Spleen (tissue), 11 donors: Measurements from ENCODE around the gene SFT2D1. TPM values are rescaled to one million over a fixed set of nuclear protein-coding genes. Genes with fewer than 3 reads are reported as not detected.
"Not testable (repeated sequence)": the region's sequence is repeated elsewhere in the genome, so short reads cannot be mapped to it uniquely, and the experiment has no call there.

Experiments used
- DNase-seq: peaks from one replicate; pipeline ENCODE4 v3.0.0-alpha.2; 2020
- H3K27ac ChIP-seq, 8 donors: fragments of 200-600 bp; sonication (generic) in 7 of 8; 1 replicate in 4 of 8; 2 replicates in 4 of 8; pipeline versions ENCODE4 v1.5.0 to v1.8.0; 2016 to 2021; ENCODE audit warnings: inconsistent platforms in 4 of 8, mild to moderate bottlenecking in 4 of 8, moderate library complexity in 1 of 8
- H3K27me3 ChIP-seq, 7 donors: fragments of 200-600 bp; sonication (generic) in 6 of 7; replicated peaks in 1 of 7; 1 replicate in 4 of 7; 2 replicates in 3 of 7; pipeline versions ENCODE4 v1.5.0 to v1.8.0; 2016 to 2021; ENCODE audit warnings: inconsistent platforms in 3 of 7, mild to moderate bottlenecking in 1 of 7
- H3K36me3 ChIP-seq, 6 donors: fragments of 200-600 bp; sonication (generic) in 5 of 6; 1 replicate in 4 of 6; 2 replicates in 2 of 6; pipeline versions ENCODE4 v1.5.0 to v1.8.0; 2016 to 2021; ENCODE audit warnings: inconsistent platforms in 2 of 6
- H3K4me1 ChIP-seq, 6 donors: fragments of 200-600 bp; sonication (generic) in 5 of 6; 1 replicate in 3 of 6; 2 replicates in 3 of 6; pipeline versions ENCODE4 v1.5.0 to v1.8.0; 2016 to 2021; ENCODE audit warnings: inconsistent platforms in 3 of 6
- H3K4me3 ChIP-seq, 8 donors: fragments of 200-600 bp; sonication (generic) in 7 of 8; 1 replicate in 4 of 8; 2 replicates in 4 of 8; pipeline versions ENCODE4 v1.5.0 to v1.8.0; 2016 to 2021; ENCODE audit warnings: inconsistent platforms in 4 of 8, mild to moderate bottlenecking in 4 of 8, moderate library complexity in 2 of 8
- H3K9me3 ChIP-seq, 8 donors: fragments of 200-600 bp; sonication (generic) in 7 of 8; 1 replicate in 4 of 8; 2 replicates in 4 of 8; pipeline versions ENCODE4 v1.5.0 to v1.8.0; 2016 to 2021; ENCODE audit warnings: inconsistent platforms in 4 of 8
- CTCF ChIP-seq, 11 experiments: fragments of 200-600 bp in 7 of 11; fragments of 450-650 bp in 4 of 11; sonication (generic) in 4 of 11; IDR thresholded peaks in 8 of 11; conservative IDR thresholded peaks in 3 of 11; 1 replicate in 7 of 11; 2 replicates in 4 of 11; pipeline versions ENCODE4 v1.4.0 to v1.8.0; 2016 to 2021; ENCODE audit warnings: antibody characterized with exemption in 11 of 11, inconsistent platforms in 4 of 11, mild to moderate bottlenecking in 1 of 11
- POLR2A ChIP-seq, 3 donors: fragments of 450-650 bp; IDR thresholded peaks; one replicate each; pipeline ENCODE4 v1.5.1; 2017; ENCODE audit warnings: antibody characterized with exemption in 3 of 3, mild to moderate bottlenecking in 1 of 3
- POLR2AphosphoS5 ChIP-seq, 3 donors: sonication (generic); formaldehyde crosslinking; IDR thresholded peaks; one replicate each; pipeline ENCODE4 v1.5.1; 2017; ENCODE audit warnings: antibody characterized with exemption in 3 of 3
- WGBS, 5 donors: extraction: QIAGEN DNeasy Blood & Tissue Kit in 3 of 5; methylation state at CpG; one replicate each; pipeline versions ENCODE4 v1.1.5 to v1.1.7; 2013 to 2018; 5-methylcytosine and 5-hydroxymethylcytosine counted together
- intact Hi-C: fragments of 100-400 bp; cut with DNase I; formaldehyde crosslinking; loops from one replicate; pipeline ENCODE4 v1.15.0; 2023; ENCODE audit warnings: low total_unique reads
- polyA plus RNA-seq, 3 donors: library from polyadenylated mRNA; stranded (reverse); fragments of 200-250 nt; gene quantifications; one replicate each; pipeline ENCODE4 v1.2.1, GENCODE V29; 2013
- total RNA-seq, 7 donors: library from RNA; depleted of rRNA in 3 of 7; stranded (reverse); fragments of >200 nt in 3 of 7; fragmentation: NEBNext Ultra II Directional in 4 of 7; extraction: Animal tissue kit (Norgen Biotek cat#: 25700) in 4 of 7; gene quantifications; one replicate each; pipeline versions ENCODE4 v1.1.0 to v1.2.1, GENCODE V29; 2016 to 2021
- donor health status: healthy with polysubstance abuse.
- donor health status: DM: no; HTN: no; CAD: no; lungs with moderate emphysema.
- donor health status: DM: no; HTN: no; CAD: no.
- donor health status: Bipolar disorder and iron deficiency.
- donor health status: healthy.
- donor health status: DM: no; HTN: no; CAD: no.
- donor health status: DM: yes; HTN: yes; CAD: no.

SFT2D1 gene
- total and polyA plus RNA-seq, 10 donors: 46.0 to 71.0 (median 55.5) TPM

DNA sequence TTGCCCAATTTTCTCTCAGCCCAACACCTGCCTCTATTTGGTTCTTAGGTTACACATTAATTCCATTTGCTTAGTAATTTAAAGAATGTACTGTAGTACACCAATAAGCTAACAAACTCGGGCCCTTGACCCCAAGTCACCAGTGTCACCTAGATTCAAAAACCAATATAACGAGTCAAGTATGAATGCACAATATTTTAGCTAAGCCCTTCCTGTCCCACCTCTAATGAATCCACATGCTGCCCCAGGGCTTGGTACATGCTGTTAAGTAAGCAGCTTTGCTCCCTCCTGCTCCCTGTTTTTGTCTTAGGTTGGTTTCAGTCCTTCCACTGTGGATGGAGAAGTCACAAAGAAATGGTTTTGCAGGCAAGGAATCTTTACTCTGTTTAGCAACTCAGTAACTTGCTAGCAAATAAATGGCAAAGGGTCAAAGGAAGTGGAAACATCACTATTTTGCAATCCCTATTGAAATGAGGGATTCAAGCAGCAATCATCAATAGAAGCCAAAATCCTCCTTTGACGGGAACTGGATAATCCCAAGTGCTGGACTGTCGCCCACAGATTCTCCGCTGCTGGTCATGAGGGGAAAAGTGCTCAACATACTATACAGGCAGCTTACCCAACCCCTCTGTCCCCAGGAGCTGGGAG lies 45.4 kb upstream of the SFT2D1 start:
- H3K4me3 ChIP-seq: no peak overlapping the region
- no peak for TF ChIP-seq CTCF (IDR thresholded peaks at IDR 0.05 in 8 of 11, conservative IDR thresholded peaks at IDR 0.05 in 3 of 11)
- TF ChIP-seq POLR2A (IDR thresholded peaks at IDR 0.05): no peak
- TF ChIP-seq POLR2AphosphoS5 (IDR thresholded peaks at IDR 0.05): no peak
- 75 to 83% (median 81%) methylated on average over 5 of the region's 5 CpGs for WGBS, 5 donors
- DNase-seq: no peak
- intact Hi-C loops: no loop called here
- H3K27ac ChIP-seq: no peak overlapping the region
- H3K36me3 ChIP-seq: no peaks in the 10 kb centered on the region
- no peaks in the 10 kb centered on the region for H3K9me3 ChIP-seq
- H3K27me3 ChIP-seq: no peaks in the 10 kb centered on the region
- H3K4me1 ChIP-seq: peaks cover 4 to 19% (median 9%) of the 10 kb centered on the region in 6 donors

DNA sequence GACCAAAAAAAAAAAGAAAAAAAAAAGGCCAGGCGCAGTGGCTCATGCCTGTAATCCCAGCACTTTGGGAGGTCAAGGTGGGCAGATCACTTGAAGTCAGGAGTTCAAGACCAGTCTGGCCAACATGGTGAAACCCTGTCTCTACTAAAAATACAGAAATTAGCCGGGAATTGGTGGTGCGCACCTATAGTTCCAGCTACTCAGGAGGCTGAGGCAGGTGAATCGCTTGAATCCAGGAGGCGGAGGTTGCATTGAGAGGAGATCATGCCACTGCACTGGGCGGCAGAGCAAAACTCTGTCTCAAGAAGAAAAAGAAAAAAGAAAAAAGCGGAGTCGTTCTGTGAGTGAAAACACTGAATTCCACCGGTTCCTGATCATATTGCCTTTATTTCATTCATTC lies 44.8 kb upstream of the SFT2D1 start:
- H3K36me3 ChIP-seq, intact Hi-C loops, H3K27me3 ChIP-seq, H3K27ac ChIP-seq, DNase-seq, H3K9me3 ChIP-seq, H3K4me3 ChIP-seq: not testable (repeated sequence)
- WGBS, 5 donors: 93 to 97% (median 95%) methylated on average over 9 of the region's 9 CpGs
- peaks cover 4 to 21% (median 9%) of the 10 kb centered on the region in 6 donors for H3K4me1 ChIP-seq

GRCh38 chr6:166386111-166386510 lies 43.8 kb upstream of the SFT2D1 start:
- H3K4me3 ChIP-seq: no peak overlapping the region
- H3K9me3 ChIP-seq: no peaks in the 10 kb centered on the region
- no peak overlapping the region for H3K27ac ChIP-seq
- DNase-seq: peak; percentile 58
- no peaks in the 10 kb centered on the region for H3K27me3 ChIP-seq
- TF ChIP-seq POLR2A (IDR thresholded peaks at IDR 0.05) (no peak), CTCF (IDR thresholded peaks at IDR 0.05 in 8 of 11, conservative IDR thresholded peaks at IDR 0.05 in 3 of 11) (no peak), POLR2AphosphoS5 (IDR thresholded peaks at IDR 0.05) (no peak)
- WGBS, 5 donors: 95 to 98% (median 96%) methylated on average over 6 to 9 of the region's 9 CpGs
- H3K36me3 ChIP-seq: no peaks in the 10 kb centered on the region
- intact Hi-C loops: no loop called here
- H3K4me1 ChIP-seq: peaks cover 4 to 31% (median 14%) of the 10 kb centered on the region in 6 donors

DNA sequence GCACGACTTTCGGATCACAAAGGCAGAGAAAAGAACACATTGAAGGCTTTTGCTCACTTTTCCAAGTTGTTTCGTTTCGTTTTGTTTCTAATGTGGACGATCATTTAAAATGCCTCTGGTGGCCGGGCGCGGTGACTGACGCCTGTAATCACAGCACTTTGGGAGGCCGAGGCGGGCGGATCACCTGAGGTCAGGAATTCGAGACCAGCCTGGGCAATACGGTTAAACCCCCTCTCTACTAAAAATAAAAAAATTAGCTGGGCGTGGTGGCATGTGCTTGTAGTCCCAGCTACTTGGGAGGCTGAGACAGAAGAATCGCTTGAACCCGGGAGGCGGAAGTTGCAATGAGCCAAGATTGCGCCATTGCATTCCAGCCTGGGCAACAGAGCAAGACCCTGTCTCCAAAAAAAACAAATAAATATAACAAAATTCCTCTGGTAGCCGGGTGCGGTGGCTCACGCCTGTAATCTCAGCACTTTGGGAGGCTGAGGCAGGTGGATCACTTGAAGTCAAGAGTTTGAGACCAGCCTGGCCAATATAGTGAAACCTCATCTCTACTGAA lies 41.5 kb upstream of the SFT2D1 start:
- H3K9me3 ChIP-seq, H3K36me3 ChIP-seq, intact Hi-C loops, H3K27me3 ChIP-seq: not testable (repeated sequence)
- 20 to 24% (median 23%) methylated on average over 22 of the region's 22 CpGs for whole genome bisulfite sequencing, 5 donors
- peak; percentile 79 for DNase-seq
- Histone ChIP-seq H3K4me1 (peaks cover 4 to 49% (median 18%) of the 10 kb centered on the region in 6 donors), H3K4me3 (peak overlapping the region; percentile 72 to 99 (median 92)), H3K27ac (peak overlapping the region; percentile 85 to 96 (median 90))
- peak in 8 of 11 experiments; percentile 10 to 48 (median 34) for TF ChIP-seq CTCF (IDR thresholded peaks at IDR 0.05 in 8 of 11, conservative IDR thresholded peaks at IDR 0.05 in 3 of 11)
